NCI-H446 treated with DMSO at 0.1 percent for 48 hours (cell line): Measurements from ENCODE around the gene ZNF77.
A peak's percentile ranks its signal among the peaks of the same experiment; 100 is the strongest.
"Not testable (repeated sequence)": the region's sequence is repeated elsewhere in the genome, so short reads cannot be mapped to it uniquely, and the experiment has no call there.

Source experiments
- DNase-seq: peaks from one replicate; lab custom pipeline; 2025; lab: John Stamatoyannopoulos, UW

The ZNF77 gene

DNA sequence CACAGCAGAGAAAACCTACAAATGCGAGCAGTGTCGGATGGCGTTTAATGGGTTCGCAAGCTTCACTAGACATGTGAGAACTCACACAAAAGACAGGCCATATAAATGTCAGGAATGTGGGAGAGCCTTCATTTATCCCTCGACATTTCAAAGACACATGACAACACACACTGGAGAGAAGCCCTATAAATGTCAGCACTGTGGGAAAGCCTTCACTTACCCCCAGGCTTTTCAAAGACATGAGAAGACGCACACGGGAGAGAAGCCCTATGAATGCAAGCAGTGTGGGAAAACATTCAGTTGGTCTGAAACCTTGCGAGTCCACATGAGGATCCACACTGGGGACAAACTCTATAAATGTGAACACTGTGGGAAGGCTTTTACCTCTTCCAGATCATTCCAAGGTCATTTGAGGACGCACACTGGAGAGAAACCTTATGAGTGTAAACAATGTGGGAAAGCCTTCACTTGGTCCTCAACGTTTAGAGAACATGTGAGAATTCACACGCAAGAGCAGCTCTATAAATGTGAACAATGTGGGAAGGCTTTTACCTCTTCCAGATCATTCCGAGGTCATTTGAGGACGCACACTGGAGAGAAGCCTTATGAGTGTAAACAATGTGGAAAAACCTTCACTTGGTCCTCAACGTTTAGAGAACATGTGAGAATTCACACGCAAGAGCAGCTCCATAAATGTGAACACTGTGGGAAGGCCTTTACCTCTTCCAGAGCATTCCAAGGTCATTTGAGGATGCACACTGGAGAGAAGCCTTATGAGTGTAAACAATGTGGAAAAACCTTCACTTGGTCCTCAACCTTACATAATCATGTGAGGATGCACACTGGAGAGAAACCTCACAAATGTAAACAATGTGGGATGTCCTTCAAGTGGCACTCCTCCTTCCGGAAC lies 27.2 kb downstream of the ZNF77 start:
- DNase-seq = no peak

DNA sequence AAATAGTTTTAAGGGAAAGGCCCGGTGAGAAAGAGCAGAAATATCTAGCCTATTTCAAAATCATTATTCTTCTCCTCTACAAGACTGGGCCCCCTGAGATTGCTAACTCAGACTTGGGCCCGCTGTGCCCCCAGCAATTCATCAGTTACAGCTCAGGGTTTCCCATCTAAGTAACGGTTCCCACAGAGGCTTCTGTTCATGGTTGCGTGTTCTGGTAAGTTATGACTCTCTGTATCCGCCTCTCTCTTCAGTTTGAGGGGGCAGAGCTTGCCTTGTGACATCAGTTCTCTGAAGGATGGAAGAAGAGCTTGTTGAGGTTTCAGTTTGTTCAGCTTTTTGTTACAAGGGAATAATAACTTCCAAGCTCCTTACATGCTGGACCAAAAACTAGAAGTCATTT lies 32.5 kb downstream of the ZNF77 start:
- no peak for DNase-seq

DNA sequence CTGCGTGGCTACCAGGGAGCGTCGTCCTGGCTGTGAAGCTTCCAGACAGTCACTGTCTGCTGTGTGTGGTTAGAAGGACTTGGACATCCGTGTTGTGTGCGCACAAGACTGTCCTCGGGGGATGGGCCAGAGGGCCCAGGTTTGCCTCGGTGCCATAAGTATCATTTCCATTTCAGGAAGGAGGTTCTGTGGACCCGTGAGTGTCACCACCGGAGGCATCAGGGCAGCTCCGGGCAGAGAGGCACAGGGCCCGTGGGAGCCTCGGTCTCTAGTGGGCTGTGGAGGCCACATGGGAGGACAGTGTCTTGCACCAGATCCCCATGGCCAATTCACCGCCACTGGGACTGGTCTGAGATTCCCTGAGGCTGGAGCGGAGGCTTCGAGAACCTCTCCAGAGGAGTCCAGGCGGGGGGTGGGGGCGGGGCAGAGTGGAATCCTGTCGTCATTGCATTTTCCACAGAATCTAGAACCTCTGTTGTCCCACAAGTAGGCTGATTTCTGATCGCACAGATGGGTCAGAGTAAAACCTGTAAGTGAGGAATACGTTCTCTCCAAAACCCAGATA lies 38.1 kb downstream of the ZNF77 start:
- no peak for DNase-seq

DNA sequence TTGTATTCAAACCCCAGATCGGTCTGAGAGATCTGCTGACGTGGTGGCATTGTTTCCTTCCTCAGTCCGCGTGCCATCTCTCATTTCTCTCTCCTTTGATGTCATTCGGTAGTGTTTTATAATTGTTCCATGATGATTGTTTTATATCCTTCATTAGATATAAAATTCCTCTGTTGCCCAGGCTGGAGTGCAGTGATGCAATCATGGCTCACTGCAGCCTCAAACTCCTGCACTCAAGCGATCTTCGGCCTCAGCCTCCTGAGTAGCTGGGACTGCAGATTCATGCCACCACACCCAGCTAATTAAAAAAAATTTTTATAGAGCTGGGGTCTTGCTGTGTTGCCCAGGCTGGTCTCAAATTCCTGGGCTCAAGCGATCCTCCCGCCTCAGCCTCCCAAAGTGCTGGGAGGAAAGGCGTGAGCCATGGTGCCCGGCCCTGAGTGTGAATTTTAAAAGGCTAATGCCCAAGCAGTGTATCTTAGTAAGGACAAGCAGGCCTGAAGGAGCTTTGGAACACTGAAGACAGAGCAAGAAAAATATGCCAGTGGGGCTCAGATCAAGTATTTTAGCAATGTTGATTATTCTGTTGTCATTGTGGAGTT lies 38.8 kb downstream of the ZNF77 start:
- no peak for DNase-seq

DNA sequence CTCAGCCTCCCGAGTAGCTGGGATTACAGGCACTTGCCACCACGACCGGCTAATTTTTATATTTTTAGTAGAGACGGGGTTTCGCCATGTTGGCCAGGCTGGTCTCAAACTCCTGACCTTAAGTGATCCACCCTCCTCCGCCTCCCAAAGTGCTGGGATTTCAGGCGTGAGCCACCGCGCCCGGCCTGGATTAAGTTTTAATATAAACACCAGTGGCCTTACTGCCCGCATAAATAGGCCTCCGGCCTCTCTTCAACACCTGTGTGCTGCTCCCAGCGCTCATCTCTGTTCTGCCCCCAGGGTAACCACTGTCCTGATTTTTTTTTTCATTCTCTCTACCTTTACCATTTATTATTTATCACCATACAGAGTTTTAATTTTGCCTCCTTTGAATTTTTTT lies 41.4 kb downstream of the ZNF77 start:
- not testable (repeated sequence) for DNase-seq

DNA sequence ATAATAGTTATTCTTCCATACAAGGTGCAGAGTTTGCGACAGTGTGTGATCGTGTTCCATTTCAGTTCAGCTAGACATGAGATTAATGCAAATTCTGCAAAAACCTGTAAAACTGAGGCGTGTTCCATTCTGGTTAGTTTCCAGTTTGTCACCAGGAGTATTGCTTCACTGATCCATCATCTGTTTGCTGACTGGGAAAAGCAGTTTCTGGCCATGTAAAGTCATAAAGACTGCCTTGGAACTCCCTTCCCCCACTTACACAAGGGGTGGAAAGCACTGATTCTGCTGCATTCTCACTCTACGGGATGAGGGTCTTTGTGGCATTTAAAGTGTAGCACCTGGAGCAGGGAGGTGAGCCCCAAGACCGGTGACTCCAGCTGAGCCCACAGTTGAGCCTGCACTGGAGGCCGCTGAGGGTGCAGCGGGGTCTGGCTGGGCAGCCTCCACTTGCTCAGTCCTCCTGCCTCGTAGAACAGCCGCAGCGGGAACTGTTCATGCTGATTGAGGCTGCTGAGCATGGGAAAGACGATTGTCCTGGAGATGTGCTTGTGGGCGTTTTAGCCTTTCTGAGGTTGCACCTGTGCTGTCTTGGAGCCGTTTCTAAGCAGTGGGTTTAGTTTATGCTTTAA lies 42.1 kb downstream of the ZNF77 start:
- DNase-seq = no peak

DNA sequence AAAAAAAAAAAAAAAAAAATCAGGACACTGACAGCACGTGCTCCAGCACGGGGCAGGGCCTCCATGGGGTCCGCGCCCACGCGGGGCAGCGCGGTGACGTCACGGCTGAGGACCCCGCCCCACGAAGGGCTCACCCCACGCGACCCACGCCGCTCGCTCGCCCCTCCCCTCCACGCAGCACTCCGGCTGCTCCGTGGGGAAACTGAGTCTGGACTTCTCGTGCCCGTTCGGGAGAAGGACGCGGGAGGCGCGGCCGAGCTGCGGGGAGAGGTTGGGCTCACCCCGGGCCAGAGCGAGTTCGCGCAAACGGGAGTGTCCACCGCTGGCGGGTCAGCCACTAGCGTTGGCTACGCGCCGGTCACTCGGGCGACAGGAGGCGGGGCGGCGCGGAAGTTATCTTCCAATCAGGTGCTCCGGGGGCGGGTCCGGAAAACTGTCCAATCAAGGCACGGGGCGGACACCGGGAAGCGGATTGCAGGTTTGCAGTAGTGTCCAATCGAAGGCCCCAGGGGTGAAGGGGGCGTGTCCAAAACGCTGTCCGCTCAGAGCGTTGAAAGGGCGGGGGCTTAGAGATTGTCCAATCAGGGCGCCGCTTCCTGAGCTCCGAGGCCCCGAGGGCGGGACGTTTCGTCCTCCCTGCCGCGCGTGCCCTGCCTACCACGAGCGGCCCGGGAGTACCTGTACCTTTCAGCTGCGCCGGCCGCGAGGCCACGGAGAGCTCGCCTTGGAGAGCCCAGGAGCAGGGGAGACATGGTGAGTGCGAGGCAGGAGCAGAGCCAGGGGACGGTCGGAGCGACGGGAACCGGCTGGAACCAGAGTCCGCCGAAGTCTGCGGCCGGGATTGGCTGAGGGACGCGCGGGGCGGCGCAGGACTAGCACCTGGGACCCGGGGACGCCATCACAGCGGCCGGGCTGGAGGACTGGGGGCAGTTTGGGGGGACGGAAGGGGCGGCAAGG lies 44.2 kb downstream of the ZNF77 start, which contains the start of gene ZNF57:
Gene ZNF57 (plus strand): TSS at position 633 of the 957 bp plus-strand sequence. CDS start 118 bp downstream, at position 751.
- DNase-seq = peak; percentile 98

DNA sequence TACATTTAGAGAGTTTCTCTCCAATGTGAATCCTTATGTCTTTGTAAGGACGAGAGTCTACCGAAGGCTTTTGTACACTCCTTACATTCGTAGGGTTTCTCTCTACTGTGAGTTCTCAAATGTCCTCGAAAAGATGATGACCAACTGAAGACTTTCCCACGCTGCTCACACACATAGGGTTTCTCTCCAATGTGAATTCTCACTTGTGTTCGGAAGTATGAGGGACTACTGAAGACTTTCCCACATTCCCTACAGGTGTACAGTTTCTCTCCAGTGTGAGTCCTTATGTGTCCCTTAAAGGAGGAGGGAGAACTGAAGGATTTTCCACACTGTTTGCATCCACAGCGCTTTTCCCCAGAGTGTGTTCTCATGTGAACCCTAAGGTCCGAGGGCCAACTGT lies 48.1 kb downstream of the ZNF77 start:
- DNase-seq = no peak

DNA sequence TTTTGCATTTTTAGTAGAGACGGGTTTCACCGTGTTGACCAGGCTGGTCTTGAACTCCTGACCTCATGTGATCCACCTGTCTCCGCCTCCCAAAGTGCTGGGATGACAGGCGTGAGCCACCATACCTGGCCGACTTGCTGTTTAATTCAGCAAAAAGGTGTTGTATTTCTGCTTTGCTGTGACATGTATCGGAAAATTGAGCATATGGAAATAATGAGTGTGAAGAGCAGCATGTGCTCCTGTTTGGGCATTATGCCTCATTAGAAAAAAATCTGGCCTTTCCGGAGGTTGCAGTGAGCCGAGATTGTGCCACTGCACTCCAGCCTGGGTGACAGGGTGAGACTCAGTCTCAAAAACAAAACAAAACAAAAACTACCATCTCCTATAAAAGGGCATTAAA lies 54.2 kb downstream of the ZNF77 start:
- DNase-seq = not testable (repeated sequence)

DNA sequence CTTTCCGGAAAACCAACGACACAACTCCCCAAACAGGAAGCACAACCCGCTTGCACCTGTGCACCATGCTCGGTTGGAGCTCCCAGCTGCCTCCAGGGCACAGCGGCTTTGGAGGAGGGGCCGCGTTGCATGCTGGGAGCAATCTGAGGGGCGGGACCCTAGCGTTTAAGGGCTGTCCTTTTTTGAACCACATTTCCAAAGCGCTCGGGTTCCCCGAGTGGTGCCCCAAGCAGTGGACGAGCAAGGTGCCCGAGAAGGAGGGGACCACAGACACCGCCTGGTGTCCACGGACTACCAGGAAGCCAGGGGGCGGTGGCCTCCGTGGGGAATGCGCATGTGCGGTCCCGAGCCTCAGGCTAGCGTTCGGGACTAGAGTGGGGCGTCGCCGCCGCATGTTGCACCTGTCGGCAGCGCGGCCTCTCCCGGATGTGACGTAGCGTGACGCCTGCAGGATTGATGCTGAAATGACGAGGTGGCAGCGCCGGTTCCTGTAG lies 56.0 kb downstream of the ZNF77 start:
- DNase-seq = no peak

DNA sequence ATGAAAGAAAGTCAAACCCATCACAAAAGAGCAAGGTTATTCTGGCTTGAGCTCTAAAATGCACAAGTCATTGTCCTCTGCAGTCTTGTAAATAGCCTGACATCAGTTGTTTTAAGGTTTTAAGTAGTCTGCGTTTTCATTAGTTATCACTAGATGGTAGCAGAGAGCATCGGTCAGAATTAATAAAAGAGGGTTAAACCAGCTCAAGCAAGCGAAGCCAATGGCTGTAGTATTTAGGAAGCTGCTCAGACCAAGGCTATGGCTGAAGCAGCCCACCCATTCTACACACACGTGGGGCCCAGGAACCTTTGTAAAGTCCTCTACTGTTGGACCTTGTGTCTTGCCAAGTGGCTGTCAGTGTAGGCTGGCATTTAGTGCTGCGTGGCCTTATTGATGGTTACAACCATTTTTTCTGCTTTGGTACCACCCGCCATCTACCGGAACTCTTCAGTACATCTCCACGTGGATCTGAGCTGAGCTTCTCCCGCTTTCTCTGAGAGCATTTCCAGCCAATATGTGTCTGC lies 57.3 kb downstream of the ZNF77 start:
- DNase-seq = peak; percentile 68

DNA sequence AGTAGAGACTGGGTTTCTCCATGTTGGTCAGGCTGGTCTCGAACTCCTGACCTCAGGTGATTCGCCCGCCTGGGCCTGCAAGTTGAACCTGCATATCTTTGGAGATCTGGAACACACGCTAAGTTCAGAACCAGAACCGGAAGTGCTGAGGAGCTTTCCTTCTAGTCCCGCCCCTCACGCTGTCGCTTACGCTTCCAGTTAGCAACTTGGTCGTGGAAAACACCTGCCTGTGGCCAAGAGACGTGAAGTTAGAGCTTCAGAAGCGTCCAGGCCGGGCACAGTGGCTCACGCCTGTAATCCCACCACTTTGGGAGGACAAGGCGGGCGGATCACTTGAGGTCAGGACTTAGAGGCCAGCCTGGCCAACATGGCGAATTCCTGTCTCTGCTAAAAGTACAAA lies 59.0 kb downstream of the ZNF77 start:
- no peak for DNase-seq

DNA sequence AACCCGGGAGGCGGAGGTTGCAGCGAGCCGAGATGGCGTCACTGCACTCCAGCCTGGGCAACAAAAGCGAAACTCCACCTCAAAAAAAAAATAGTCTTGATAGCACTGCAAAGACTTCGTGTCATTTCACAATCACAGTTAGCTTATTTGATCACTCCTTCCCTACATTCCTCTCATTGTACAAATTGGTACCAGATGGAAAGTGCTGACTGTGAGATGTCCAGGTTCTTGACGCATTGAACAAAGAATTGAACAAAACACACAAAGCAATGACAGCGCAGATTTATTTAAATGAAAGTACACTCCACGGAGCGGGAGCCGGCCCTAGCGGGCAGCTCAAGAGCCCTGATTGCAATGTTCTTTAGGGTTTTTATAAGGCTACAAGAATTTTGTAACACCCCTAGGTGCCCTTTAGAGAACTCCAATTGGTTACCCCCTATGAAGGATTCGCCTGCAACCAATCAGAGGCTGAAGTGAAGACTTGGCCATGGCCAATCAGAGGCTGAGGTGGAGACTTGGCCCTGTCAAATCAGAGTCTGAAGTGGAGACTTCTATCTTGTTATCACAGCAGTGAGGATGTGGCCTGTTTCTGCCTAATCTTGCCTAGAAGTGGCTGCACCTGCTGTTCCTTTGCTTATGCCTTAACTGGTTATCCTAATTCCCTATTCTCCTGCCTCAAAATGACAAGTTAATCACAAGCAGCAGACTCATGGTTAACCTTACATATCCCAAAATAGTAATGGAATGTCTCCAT lies 60.9 kb downstream of the ZNF77 start:
- DNase-seq = no peak
